Panc1 (cell line): ENCODE measurements around the gene TLCD3A.

Experiments
- CTCF ChIP-seq: fragments of 450-650 bp; IDR thresholded peaks from 2 replicates; pipeline ENCODE4 v1.5.1; 2017; ENCODE audit warnings: mild to moderate bottlenecking
- POLR2AphosphoS5 ChIP-seq: IDR thresholded peaks from 2 replicates; pipeline ENCODE4 v1.6.1; 2012; ENCODE audit warnings: mild to moderate bottlenecking, low read depth, low read length, moderate library complexity
- REST ChIP-seq, 2 experiments: IDR thresholded peaks; 2 replicates each; pipeline ENCODE4 v1.6.1; 2011 to 2012; ENCODE audit warnings: low read depth in 2 of 2, control low read depth in 1 of 2, low read length in 1 of 2, mild to moderate bottlenecking in 1 of 2, moderate library complexity in 1 of 2; ENCODE audit not compliant: insufficient read depth in 1 of 2
- TCF7L2 ChIP-seq: IDR thresholded peaks from 2 replicates; pipeline ENCODE4 v1.6.1; 2011; ENCODE audit warnings: mild to moderate bottlenecking, low read depth, low read length, inconsistent platforms

- TF ChIP-seq CTCF (no peak), REST (IDR thresholded peaks at IDR 0.05; ENCODE audit: insufficient read depth in 1 of 2, low read depth in 2 of 2, low read length in 1 of 2) (no peak), POLR2AphosphoS5 (no peak), TCF7L2 (no peak)
Measured at GRCh38 chr17:737561-738113, 5.2 kb downstream of the TLCD3A start.
